K562 (cell line): ENCODE data around the gene TBC1D17. TPM values are rescaled to one million over a fixed set of nuclear protein-coding genes. Genes with fewer than 3 reads are reported as not detected.

Source experiments
- ARNT ChIP-seq, 2 experiments: fragments of 450-650 bp; IDR thresholded peaks; 2 replicates each; pipeline ENCODE4 v1.6.1; 2016; ENCODE audit warnings: mild to moderate bottlenecking in 1 of 2
- ATF7 ChIP-seq: fragments of 450-650 bp; IDR thresholded peaks from 2 replicates; pipeline ENCODE4 v1.7.1; 2014; ENCODE audit warnings: mild to moderate bottlenecking, moderate library complexity
- DIDO1 ChIP-seq: fragments of 450-650 bp; IDR thresholded peaks from 2 replicates; pipeline ENCODE4 v1.6.1; 2016; ENCODE audit warnings: low read depth, missing biosample characterization, missing genetic modification characterization
- FOXJ3 ChIP-seq: sonication (generic); formaldehyde crosslinking; IDR thresholded peaks from 2 replicates; pipeline ENCODE4 v1.4.0; 2020; ENCODE audit warnings: mild to moderate bottlenecking, missing genetic modification reagents
- HDAC2 ChIP-seq: fragments of 450-650 bp; IDR thresholded peaks from 2 replicates; pipeline ENCODE4 v1.6.1; 2016; ENCODE audit warnings: mild to moderate bottlenecking
- MTA2 ChIP-seq: fragments of 450-650 bp; IDR thresholded peaks from 2 replicates; pipeline ENCODE4 v1.6.1; 2016; ENCODE audit warnings: low read depth
- RBBP5 ChIP-seq: fragments of 200-600 bp; sonication (generic); IDR thresholded peaks from 2 replicates; pipeline ENCODE4 v1.6.1; 2012; ENCODE audit warnings: borderline replicate concordance, mild to moderate bottlenecking, low read length, control low read depth, inconsistent platforms; ENCODE audit not compliant: insufficient read depth, poor library complexity, severe bottlenecking
- SP2 ChIP-seq: IDR thresholded peaks from 2 replicates; pipeline ENCODE4 v1.6.1; 2011; ENCODE audit warnings: mild to moderate bottlenecking, low read depth, low read length, moderate library complexity; ENCODE audit not compliant: poor library complexity, severe bottlenecking; ENCODE audit errors: extremely low read depth
- ZNF217 ChIP-seq: sonication (generic); formaldehyde crosslinking; IDR thresholded peaks from 2 replicates; pipeline ENCODE4 v1.8.0; 2022; ENCODE audit warnings: mild to moderate bottlenecking, missing genetic modification reagents
- ZNF232 ChIP-seq: sonication (generic); formaldehyde crosslinking; IDR thresholded peaks from 2 replicates; pipeline ENCODE4 v1.8.0; 2022; ENCODE audit warnings: mild to moderate bottlenecking, missing genetic modification reagents
- ZNF444 ChIP-seq: fragments of 250-450 bp; sonication (Bioruptor Pico); IDR thresholded peaks from 2 replicates; pipeline ENCODE4 v1.4.0; 2020; ENCODE audit warnings: mild to moderate bottlenecking, moderate library complexity
- polyA plus RNA-seq, 8 experiments: library from polyadenylated mRNA; depleted of rRNA in 4 of 8; stranded (reverse) in 5 of 8; unstranded in 3 of 8; fragments of >200 nt; fragmentation: Nextera tagmentation in 2 of 8; fragmentation: Illumina TruSeq in 1 of 8; extraction: Ambion mirVana in 2 of 8; extraction: Trizol in 1 of 8; gene quantifications; 2 replicates each; pipeline versions ENCODE4 v1.2.1 to v1.2.3, GENCODE V29; 2011 to 2014; ENCODE audit warnings: inconsistent platforms in 1 of 8, missing spikeins in 1 of 8
- total RNA-seq, 7 experiments: library from RNA; depleted of rRNA in 6 of 7; stranded (reverse); fragments of >200 nt in 6 of 7; fragmentation: Illumina TruSeq in 2 of 7; extraction: Trizol in 2 of 7; gene quantifications; 2 replicates each; pipeline versions ENCODE4 v1.2.1 to v1.2.3, GENCODE V29; 2011 to 2021; ENCODE audit warnings: low replicate concordance in 1 of 7
- TF ChIP-seq, protein P1 (sequence below): fragments of 450-650 bp; IDR thresholded peaks from 2 replicates; pipeline ENCODE4 v1.7.1; 2018; ENCODE audit warnings: mild to moderate bottlenecking, low read depth; ENCODE audit not compliant: partially characterized antibody
- TF ChIP-seq, protein P2 (sequence below): fragments of 250-450 bp; sonication (Bioruptor Pico); IDR thresholded peaks from 2 replicates; pipeline ENCODE4 v1.8.0; 2021; ENCODE audit warnings: moderate library complexity, mild to moderate bottlenecking, inconsistent platforms
- TF ChIP-seq, protein P3 (sequence below): fragments of 150-350 bp; conservative IDR thresholded peaks from 2 replicates; pipeline ENCODE4 v1.6.1; 2014; ENCODE audit warnings: low read length
- TF ChIP-seq, protein P4 (sequence below): sonication (generic); formaldehyde crosslinking; IDR thresholded peaks from 2 replicates; pipeline ENCODE4 v1.8.0; 2022; ENCODE audit warnings: mild to moderate bottlenecking, missing genetic modification reagents
- TF ChIP-seq, protein P5 (sequence below): sonication (generic); formaldehyde crosslinking; IDR thresholded peaks from 2 replicates; pipeline ENCODE4 v1.8.1; 2023; ENCODE audit warnings: mild to moderate bottlenecking, missing genetic modification reagents
- TF ChIP-seq, protein P6 (sequence below): fragments of 250-450 bp; sonication (Bioruptor Pico); IDR thresholded peaks from 2 replicates; pipeline ENCODE4 v1.8.0; 2022; ENCODE audit warnings: moderate library complexity, mild to moderate bottlenecking, inconsistent platforms

The TBC1D17 gene
- total and polyA plus RNA-seq, 9 of the 15 experiments (the other 6 are each of a cell fraction or from before 2014, with no cell fraction given), result 0.42 to 16.0 (median 3.8) TPM

DNA sequence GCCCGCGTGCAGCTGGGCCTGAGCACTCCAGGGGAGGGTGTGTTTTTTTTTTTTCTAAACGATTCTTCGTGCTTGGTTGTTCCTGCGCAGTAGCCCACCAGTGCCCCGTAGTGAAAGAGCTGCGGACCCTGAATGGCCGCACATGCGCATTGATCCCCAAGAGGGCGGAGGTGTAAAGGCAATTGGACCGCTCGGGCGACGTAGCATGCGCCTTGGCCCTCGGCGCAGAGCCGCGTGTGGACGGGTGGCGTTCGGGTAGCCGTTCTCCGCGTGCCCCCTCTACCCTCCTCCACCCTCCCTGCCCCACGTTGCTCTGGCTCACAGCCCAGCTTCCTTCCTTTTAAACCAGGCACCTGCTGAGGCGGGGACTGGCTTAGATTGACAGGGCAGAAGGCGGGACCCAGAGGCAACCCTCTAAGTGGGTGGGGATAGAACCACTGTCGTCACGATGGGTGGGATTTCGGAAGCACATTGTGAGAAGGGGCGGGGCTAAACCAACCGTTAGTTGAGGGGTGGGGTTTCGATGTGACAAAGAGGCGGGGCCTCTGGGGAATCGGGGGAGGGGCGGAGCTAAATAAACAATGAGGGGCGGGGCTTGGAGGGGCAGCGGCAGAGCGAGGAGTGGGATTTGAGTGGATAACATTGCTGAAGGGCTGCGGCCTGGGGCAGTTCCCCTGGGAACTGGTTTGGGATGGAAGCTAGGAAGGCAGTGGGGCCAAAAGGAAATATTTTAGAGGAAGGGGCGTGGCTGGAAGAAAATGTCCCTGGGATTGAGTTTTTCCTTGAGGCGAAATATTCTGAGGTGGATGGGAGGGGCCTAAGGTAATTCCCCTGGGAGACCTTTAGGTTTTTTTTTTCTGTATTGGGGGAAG lies 52.3 kb downstream of the TBC1D17 start (continued):
- TF ChIP-seq, protein P1, sequence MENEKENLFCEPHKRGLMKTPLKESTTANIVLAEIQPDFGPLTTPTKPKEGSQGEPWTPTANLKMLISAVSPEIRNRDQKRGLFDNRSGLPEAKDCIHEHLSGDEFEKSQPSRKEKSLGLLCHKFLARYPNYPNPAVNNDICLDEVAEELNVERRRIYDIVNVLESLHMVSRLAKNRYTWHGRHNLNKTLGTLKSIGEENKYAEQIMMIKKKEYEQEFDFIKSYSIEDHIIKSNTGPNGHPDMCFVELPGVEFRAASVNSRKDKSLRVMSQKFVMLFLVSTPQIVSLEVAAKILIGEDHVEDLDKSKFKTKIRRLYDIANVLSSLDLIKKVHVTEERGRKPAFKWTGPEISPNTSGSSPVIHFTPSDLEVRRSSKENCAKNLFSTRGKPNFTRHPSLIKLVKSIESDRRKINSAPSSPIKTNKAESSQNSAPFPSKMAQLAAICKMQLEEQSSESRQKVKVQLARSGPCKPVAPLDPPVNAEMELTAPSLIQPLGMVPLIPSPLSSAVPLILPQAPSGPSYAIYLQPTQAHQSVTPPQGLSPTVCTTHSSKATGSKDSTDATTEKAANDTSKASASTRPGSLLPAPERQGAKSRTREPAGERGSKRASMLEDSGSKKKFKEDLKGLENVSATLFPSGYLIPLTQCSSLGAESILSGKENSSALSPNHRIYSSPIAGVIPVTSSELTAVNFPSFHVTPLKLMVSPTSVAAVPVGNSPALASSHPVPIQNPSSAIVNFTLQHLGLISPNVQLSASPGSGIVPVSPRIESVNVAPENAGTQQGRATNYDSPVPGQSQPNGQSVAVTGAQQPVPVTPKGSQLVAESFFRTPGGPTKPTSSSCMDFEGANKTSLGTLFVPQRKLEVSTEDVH, result no peak
- TF ChIP-seq, protein P2, sequence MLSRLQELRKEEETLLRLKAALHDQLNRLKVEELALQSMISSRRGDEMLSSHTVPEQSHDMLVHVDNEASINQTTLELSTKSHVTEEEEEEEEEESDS (CRISPR knock-in tag), result no peak
- TF ChIP-seq ARNT (IDR thresholded peaks at IDR 0.05), result peak in 1 of 2 experiments; percentile 63; a peak in 1 of 4 replicates
- TF ChIP-seq, protein P3, sequence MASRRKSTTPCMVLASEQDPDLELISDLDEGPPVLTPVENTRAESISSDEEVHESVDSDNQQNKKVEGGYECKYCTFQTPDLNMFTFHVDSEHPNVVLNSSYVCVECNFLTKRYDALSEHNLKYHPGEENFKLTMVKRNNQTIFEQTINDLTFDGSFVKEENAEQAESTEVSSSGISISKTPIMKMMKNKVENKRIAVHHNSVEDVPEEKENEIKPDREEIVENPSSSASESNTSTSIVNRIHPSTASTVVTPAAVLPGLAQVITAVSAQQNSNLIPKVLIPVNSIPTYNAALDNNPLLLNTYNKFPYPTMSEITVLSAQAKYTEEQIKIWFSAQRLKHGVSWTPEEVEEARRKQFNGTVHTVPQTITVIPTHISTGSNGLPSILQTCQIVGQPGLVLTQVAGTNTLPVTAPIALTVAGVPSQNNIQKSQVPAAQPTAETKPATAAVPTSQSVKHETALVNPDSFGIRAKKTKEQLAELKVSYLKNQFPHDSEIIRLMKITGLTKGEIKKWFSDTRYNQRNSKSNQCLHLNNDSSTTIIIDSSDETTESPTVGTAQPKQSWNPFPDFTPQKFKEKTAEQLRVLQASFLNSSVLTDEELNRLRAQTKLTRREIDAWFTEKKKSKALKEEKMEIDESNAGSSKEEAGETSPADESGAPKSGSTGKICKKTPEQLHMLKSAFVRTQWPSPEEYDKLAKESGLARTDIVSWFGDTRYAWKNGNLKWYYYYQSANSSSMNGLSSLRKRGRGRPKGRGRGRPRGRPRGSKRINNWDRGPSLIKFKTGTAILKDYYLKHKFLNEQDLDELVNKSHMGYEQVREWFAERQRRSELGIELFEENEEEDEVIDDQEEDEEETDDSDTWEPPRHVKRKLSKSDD, result no peak
- peak; percentile 6 for TF ChIP-seq SP2
- TF ChIP-seq MTA2, result no peak
- no peak for TF ChIP-seq RBBP5
- TF ChIP-seq, protein P4, sequence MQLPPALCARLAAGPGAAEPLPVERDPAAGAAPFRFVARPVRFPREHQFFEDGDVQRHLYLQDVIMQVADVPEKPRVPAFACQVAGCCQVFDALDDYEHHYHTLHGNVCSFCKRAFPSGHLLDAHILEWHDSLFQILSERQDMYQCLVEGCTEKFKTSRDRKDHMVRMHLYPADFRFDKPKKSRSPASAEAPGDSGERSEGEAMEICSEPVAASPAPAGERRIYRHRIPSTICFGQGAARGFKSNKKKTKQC (CRISPR knock-in tag), result peak; percentile 3; the same call in 1 of the 2 replicates
- TF ChIP-seq DIDO1 (tag), result no peak
- 0 out of 2 replicates have a peak, but pooled peaks have one; percentile 40 for TF ChIP-seq ZNF444
- no peak for TF ChIP-seq ATF7
- TF ChIP-seq ZNF217 (CRISPR knock-in tag), result no peak
- TF ChIP-seq, protein P5, sequence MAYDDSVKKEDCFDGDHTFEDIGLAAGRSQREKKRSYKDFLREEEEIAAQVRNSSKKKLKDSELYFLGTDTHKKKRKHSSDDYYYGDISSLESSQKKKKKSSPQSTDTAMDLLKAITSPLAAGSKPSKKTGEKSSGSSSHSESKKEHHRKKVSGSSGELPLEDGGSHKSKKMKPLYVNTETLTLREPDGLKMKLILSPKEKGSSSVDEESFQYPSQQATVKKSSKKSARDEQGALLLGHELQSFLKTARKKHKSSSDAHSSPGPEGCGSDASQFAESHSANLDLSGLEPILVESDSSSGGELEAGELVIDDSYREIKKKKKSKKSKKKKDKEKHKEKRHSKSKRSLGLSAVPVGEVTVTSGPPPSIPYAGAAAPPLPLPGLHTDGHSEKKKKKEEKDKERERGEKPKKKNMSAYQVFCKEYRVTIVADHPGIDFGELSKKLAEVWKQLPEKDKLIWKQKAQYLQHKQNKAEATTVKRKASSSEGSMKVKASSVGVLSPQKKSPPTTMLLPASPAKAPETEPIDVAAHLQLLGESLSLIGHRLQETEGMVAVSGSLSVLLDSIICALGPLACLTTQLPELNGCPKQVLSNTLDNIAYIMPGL (CRISPR knock-in tag), result no peak; the same call in 1 of the 2 replicates
- no peak for TF ChIP-seq HDAC2
- TF ChIP-seq FOXJ3 (CRISPR knock-in tag), result no peak
- no peak for TF ChIP-seq ZNF232
- TF ChIP-seq, protein P6, sequence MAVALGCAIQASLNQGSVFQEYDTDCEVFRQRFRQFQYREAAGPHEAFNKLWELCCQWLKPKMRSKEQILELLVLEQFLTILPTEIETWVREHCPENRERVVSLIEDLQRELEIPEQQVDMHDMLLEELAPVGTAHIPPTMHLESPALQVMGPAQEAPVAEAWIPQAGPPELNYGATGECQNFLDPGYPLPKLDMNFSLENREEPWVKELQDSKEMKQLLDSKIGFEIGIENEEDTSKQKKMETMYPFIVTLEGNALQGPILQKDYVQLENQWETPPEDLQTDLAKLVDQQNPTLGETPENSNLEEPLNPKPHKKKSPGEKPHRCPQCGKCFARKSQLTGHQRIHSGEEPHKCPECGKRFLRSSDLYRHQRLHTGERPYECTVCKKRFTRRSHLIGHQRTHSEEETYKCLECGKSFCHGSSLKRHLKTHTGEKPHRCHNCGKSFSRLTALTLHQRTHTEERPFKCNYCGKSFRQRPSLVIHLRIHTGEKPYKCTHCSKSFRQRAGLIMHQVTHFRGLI, result no peak; the same call in 1 of the 2 replicates
